Stimulated activated CD4-positive, alpha-beta T cell treated with anti-CD3 and anti-CD28 coated beads, Interleukin-2, amount 100 ng/mL, for 48 hours (primary cell): ENCODE measurements around the gene HOGA1.

Experiments used
- DNase-seq, 2 donors: peaks; one replicate each; pipeline ENCODE4 v3.0.0-alpha.2; 2020

The HOGA1 gene

GRCh38 chr10:97580421-97581367 lies 3.5 kb upstream of the HOGA1 start:
- DNase-seq = no peak

GRCh38 chr10:97582169-97582568 lies 2.0 kb upstream of the HOGA1 start:
- DNase-seq = no peak

DNA sequence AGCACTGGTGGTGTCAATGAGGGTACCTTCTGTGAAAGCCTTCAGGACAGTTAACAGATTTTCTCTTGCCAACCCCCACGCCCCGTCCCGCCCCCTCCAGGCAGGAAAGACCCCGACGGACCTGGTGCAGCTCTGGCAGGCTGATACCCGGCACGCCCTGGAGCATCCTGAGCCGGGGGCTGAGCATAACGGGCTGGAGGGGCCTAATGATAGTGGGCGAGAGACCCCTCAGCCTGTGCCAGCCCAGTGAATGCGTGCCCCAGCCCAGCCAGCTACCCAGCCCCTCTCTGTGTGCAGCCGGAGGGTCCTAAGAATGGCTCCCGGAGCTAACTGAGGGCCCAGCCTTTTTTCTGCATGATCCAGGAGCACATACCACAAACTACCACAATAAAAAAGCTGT lies 713 bp upstream of the HOGA1 start:
- no peak for DNase-seq

DNA sequence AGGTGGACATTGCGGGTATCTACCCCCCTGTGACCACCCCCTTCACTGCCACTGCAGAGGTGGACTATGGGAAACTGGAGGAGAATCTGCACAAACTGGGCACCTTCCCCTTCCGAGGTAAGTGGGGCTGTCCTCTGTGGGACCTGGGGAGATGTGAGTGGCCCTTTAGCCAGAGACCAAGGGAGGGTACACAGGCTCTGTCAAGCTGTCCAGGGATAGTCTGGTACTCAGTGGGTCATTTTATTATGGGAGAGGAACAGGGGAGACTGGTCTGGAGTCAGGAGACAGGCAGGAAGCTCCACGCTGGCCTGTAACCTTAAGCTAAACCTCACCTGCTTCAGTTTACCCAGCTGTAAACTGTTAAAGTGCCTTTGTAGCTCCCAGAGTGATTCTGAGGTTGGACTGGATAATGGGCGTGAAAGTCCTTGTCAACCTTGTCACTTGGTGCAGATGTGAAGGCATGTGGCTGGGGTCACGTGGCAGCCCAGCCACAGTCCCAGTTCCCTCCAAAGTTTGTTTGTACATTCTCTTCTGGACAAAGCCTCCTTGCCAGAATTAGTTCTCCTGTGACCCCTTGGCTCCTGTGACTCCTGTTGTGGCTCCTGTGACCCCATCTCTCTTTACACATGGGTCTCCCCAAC lies 729 bp downstream of the HOGA1 start:
- no peak for DNase-seq

DNA sequence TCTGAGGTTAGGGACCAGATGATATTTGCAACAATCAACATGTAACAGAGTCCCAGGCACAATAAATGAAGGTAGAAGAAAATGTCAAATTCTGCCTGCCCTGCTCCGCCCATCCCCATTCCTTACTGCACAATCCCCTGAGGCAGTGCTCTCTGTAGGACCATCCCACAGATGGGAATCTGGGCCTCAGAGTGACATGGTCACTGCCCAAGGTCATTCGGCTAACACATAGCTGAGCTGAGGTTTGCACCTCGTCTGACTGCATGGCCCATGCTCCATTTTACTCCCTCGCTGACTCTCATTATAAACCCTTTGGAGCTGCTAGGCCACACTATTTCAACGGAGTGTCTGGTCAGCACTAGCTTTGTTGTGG lies 1.2 kb downstream of the HOGA1 start:
- no peak for DNase-seq

DNA sequence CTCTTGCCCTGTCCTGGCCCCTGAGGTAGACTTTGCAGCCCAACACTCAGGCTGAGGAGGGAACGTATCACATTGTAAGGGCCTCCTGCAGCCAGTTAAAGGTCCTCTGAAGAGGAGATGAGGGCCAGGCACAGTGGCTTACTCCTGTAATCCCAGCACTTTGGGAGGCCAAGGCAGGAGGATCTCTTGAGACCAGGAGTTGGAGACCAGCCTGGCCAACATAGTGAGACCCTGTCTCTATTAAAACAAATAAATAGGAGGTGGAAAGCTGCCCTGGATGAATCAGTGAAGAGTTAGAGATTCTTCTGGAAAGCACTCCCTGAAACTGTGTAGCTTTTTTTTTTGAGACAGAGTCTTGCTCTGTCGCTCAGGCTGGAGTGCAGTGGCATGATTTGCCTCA lies 3.0 kb downstream of the HOGA1 start:
- DNase-seq = no peak

DNA sequence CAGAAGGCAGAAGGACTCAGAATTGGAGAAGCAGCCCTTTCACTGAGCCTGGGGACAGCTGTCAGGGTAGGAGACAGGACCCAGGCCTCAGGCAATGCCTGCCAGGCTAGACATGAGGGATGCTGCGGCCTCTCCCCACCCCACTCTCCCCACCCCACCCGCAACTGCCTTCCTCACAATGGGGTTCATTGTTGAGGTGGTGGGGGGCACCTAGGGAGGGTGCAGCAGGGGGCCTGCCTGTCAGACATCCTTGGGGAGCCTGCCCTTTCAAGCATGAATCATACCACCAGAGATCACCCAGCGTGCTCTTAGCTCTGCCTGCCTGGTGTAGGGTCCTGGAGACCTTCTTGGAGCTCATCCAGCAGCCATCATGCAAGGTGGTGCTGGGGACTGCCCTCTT lies 5.3 kb downstream of the HOGA1 start, which contains the start of gene C10orf62:
TSS of gene C10orf62 (plus strand) at position 243 of the 400 bp plus-strand sequence. CDS start 177 bp downstream, outside the sequence.
- DNase-seq = no peak

DNA sequence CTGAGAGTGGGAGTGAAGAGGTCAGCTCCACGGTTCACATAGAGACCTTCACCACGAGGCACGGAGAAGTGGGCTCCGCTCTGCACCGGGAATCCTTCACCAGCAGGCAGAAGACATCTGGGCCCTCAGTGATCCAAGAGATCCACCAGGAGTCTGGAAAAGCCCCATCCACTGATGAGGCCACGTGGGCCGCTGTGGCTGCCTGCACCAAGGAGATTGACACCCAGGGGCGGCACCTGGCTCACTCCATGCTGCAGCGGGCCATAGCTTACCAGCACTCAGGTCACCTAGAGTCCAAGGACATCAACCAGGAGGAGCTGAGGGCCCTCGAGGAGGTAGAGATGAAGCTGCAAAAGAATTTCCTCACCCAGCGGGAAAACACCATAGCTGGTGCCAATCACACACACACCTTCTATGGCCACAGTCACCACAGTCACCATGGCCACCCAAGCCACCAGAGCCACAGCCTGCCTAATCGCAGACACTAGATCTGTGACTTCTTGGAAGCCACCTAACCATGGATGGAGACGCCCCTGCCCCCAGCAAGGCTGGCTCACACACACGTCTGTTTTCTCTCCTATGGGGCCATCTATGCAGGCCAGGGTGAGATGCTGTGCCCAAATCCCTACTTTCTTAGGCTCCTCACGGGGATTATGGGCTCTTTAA lies 6.0 kb downstream of the HOGA1 start:
- DNase-seq = no peak

DNA sequence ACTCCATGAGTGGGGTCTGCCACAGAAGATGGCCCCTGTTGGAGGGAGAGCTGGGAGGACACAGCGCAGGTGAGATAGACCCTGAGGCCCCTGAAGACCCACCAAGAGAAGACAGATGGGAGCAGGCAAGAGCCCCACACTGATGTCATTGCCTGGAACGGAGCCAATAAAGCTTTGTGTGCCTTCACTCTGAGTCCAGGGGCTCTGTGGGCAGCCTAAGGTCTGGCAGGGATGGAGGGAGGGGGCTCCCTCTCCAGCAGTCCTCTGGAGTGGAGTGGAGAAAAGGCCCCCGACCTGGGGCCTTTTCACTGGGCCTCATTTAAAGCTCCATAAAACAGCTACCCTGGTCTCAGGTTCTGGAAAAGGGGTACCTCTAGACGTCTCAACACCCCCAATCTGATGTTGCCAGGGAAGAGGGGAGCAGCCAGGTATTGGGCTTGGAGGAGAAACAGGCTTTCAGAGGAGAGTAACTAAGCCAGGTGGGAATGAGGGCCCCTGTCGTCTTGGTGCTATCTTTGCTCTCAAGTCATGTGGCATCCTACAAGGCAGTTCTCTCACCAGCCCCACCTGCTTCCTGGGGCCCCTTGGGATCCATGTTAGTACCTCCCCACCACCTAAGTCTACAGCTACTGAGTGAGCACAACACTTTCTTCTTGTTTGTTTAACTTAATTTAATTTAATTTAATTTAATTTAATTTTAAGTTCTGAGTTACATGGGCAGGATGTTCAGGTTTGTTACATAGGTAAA lies 6.7 kb downstream of the HOGA1 start:
- no peak for DNase-seq

DNA sequence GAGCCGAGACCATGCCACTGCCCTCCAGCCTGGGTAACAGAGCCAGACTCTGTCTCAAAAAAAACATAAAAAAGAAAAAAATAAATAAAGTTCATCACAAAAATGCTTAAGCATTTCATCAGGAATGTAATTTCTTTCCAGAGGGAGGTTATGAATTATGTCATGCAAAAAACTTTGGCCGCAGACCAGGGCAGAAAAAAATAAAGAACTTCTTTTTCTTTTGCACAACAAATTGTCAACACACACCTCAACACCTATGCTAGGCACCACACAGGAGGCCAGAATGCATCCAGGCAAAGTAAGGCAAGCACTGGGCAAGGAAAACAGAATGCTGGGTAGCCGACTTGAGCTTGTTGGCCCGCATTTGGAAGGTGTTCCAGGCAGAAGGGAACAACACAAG lies 9.2 kb downstream of the HOGA1 start:
- no peak for DNase-seq

DNA sequence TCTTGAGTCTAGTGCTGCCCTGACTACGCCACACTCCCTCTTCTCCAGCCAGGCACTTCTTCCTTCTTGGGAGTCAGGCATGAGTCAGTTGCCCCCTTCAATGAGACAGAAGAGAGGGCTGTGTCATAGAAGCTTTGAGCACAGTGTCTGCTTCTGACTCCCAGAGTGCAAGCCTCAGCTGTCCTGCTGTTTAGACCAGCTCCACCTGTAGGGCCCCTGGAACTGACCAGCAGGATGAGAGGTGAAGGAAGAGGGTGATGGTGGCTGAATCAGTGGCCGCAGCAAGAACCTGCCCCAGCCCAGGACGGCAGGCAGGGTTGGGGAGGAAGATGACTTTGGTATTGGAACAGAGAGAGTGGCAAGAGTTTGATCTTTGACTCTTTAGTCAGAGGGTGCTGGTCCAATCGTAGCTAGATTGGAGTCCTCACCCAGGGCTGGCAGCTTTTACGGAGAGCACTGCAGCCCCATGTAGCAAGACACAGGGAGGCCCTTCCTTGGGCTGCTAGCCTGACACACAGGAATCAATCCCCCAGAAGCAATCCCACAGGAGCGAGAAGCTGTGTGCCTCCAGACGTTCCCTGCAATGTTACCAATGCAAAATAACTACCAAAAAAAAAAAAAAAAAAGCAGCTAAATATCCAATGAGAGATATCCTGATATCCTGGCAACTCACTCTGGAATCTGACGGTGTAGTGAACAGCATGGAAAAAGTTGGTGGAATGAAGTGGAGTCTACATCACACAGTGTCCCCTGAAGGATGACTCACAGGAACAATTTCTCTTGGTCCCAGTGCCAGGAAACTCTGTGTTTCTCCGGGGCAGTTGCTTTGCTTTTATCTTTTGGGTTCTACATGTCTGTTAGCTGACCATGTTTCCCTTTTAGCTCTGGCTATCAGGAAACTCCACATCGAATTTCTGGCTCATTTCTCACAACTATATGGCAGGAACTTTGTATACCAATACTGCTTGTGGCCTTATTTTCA lies 12.2 kb downstream of the HOGA1 start:
- no peak for DNase-seq

GRCh38 chr10:97597778-97598177 lies 13.6 kb downstream of the HOGA1 start:
- no peak for DNase-seq

- DNase-seq = no peak
These were observed 14.4 kb downstream of the HOGA1 start for GRCh38 chr10:97598407-97599271.

- no peak for DNase-seq
These were observed 15.1 kb downstream of the HOGA1 start for GRCh38 chr10:97599272-97599619.

DNA sequence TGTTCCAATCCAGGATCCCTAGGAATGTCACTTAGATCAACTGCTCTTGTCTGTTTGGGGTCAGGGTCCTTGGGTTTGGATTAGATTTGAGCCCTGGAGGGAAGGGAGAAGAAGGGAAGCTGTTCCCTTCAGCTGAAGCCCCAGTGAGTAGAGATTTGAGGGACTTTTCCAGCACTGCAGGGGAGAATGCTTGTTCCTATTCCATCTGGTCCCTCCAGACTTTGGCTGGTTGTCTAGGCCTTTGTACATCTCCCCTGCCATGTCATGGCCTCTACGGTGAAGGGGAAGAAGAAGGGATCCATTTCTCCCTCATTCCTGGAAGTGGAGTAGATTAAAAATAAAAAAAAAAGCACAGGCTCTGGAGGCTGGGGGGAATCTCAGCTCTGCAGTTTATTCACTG lies 16.4 kb downstream of the HOGA1 start:
- DNase-seq = no peak

- DNase-seq = no peak
These were observed 17.4 kb downstream of the HOGA1 start for GRCh38 chr10:97601268-97602215.

GRCh38 chr10:97607095-97607636 lies 23.0 kb downstream of the HOGA1 start:
- DNase-seq = no peak

GRCh38 chr10:97608991-97609561 lies 24.9 kb downstream of the HOGA1 start:
- no peak for DNase-seq

- no peak for DNase-seq
These were observed 27.3 kb downstream of the HOGA1 start for GRCh38 chr10:97611473-97611872.
